Natural killer cell (primary cell): ENCODE results near the gene OLA1. TPM values are rescaled to one million over a fixed set of nuclear protein-coding genes. Genes with fewer than 3 reads are reported as not detected.
"Not testable (repeated sequence)": the region's sequence is repeated elsewhere in the genome, so short reads cannot be mapped to it uniquely, and the experiment has no call there.

ENCODE experiments used
- ATAC-seq, 3 donors: fragments of 150-1000 bp in 2 of 3; fragments of 200-7000 bp in 1 of 3; cut with Tn5 transposase; 1 replicate in 1 of 3; 2 replicates in 2 of 3; pipeline ENCODE4 v1.10.0; 2021; ENCODE audit warnings: mild to moderate bottlenecking in 2 of 3, moderate library complexity in 2 of 3
- DNase-seq, 2 donors: peaks; one replicate each; pipeline versions ENCODE4 v3.0.0 to v3.0.0-alpha.2; 2013 to 2021; ENCODE audit warnings: mixed read lengths in 1 of 2
- H3K27ac ChIP-seq: one replicate; pipeline ENCODE4 v1.5.1; 2013; ENCODE audit warnings: mild to moderate bottlenecking, low read length
- H3K27me3 ChIP-seq: one replicate; pipeline ENCODE4 v1.6.1; 2013; ENCODE audit warnings: low read length; ENCODE audit not compliant: control insufficient read depth, insufficient read depth
- H3K36me3 ChIP-seq: one replicate; pipeline ENCODE4 v1.6.1; 2013; ENCODE audit warnings: low read length; ENCODE audit not compliant: control insufficient read depth, insufficient read depth
- H3K4me1 ChIP-seq: one replicate; pipeline ENCODE4 v1.6.1; 2013; ENCODE audit warnings: low read length; ENCODE audit not compliant: control insufficient read depth, insufficient read depth
- H3K4me3 ChIP-seq: one replicate; pipeline ENCODE4 v1.5.1; 2013; ENCODE audit warnings: low read length
- H3K9me3 ChIP-seq: one replicate; pipeline ENCODE4 v1.6.1; 2013; ENCODE audit warnings: low read length; ENCODE audit not compliant: control insufficient read depth, insufficient read depth
- H3K27ac Mint-ChIP-seq, 2 donors: one replicate each; pipeline ENCODE4 v1.8.0; 2022; ENCODE audit warnings: mild to moderate bottlenecking in 2 of 2, mixed read lengths in 2 of 2, moderate library complexity in 1 of 2
- H3K27me3 Mint-ChIP-seq, 2 donors: one replicate each; pipeline ENCODE4 v1.8.0; 2022; ENCODE audit warnings: low read depth in 2 of 2, mixed read lengths in 2 of 2
- H3K36me3 Mint-ChIP-seq: one replicate; pipeline ENCODE4 v1.8.0; 2022; ENCODE audit warnings: mixed read lengths
- H3K4me1 Mint-ChIP-seq, 2 donors: one replicate each; pipeline ENCODE4 v1.8.0; 2022; ENCODE audit warnings: mixed read lengths in 2 of 2
- H3K4me3 Mint-ChIP-seq: one replicate; pipeline ENCODE4 v1.8.0; 2022; ENCODE audit warnings: mild to moderate bottlenecking, moderate library complexity, mixed read lengths
- H3K9me3 Mint-ChIP-seq, 2 donors: one replicate each; pipeline ENCODE4 v1.8.0; 2022; ENCODE audit warnings: mixed read lengths in 2 of 2
- WGBS: methylation state at CpG from one replicate; pipeline ENCODE4 v1.1.7; 2013; ENCODE audit warnings: missing lambda C conversion rate; ENCODE audit not compliant: insufficient coverage; 5-methylcytosine and 5-hydroxymethylcytosine counted together
- intact Hi-C: fragments of 100-400 bp; cut with micrococcal nuclease; formaldehyde crosslinking; loops from one replicate; pipeline ENCODE4 v1.14.2; 2022
- total RNA-seq, 4 donors: library from RNA; stranded (reverse); fragments of 120-200 nt in 1 of 4; gene quantifications; one replicate each; pipeline versions ENCODE4 v1.2.3 to v1.2.4, GENCODE V29; 2013 to 2022
- TF ChIP-seq, protein P1 (sequence below): fragments of 200-600 bp; IDR thresholded peaks from one replicate; pipeline ENCODE4 v1.8.0; 2022; ENCODE audit warnings: antibody characterized with exemption

OLA1 gene
- total RNA-seq, 3 donors from 2014 or later (not counting 1 experiment from before 2014, with no cell fraction given), result 42.3 to 45.9 (median 43.9) TPM

DNA sequence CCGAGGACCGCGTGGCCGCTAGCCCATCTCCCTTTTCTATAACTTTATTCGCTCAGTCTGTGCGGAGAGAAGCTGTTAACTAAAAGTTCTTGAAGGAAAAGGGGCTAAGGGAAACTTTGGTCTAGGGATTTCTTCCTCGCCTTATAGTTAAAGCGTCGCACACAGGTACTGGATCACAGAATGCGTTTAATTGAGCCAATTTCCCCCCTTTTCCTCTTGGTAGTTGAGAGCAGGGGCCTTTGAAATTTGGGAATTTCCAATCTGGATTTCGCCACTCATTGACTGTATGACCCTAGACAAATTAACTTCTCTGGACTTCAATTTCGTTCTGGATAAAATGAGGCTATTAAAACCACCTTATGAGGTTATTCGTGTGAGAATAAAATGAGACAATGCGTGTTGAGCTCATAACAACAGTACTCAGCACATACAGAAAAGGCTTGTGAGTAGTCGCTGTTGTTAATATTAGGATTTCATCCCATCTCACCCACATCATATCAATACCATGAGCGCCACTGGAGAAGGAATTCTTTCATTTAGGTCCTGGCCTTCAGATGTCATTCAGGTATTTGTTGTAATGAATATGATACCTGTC lies 763 bp upstream of the OLA1 start:
- no peak for ATAC-seq
- peak overlapping the region; percentile 82 for H3K4me3 Mint-ChIP-seq
- no peak for DNase-seq
- intact Hi-C loops, result loop anchor here (1.0 kb wide), 3 partner anchors 92 to 286 kb away; partner anchors contain the start of gene SCRN3
- no peaks in the 10 kb centered on the region for H3K9me3 Mint-ChIP-seq
- H3K27me3 ChIP-seq, result no peaks in the 10 kb centered on the region
- 85% methylated on average over 8 of the region's 16 CpGs for WGBS
- peak overlapping the region; percentile 34 to 91 for H3K27ac Mint-ChIP-seq
- no peaks in the 10 kb centered on the region for H3K36me3 Mint-ChIP-seq
- peak overlapping the region; percentile 70 for H3K27ac ChIP-seq
- no peaks in the 10 kb centered on the region for H3K36me3 ChIP-seq
- H3K9me3 ChIP-seq, result no peaks in the 10 kb centered on the region
- H3K4me1 Mint-ChIP-seq, result peaks cover 19 to 23% of the 10 kb centered on the region in 2 donors
- TF ChIP-seq, protein P1, sequence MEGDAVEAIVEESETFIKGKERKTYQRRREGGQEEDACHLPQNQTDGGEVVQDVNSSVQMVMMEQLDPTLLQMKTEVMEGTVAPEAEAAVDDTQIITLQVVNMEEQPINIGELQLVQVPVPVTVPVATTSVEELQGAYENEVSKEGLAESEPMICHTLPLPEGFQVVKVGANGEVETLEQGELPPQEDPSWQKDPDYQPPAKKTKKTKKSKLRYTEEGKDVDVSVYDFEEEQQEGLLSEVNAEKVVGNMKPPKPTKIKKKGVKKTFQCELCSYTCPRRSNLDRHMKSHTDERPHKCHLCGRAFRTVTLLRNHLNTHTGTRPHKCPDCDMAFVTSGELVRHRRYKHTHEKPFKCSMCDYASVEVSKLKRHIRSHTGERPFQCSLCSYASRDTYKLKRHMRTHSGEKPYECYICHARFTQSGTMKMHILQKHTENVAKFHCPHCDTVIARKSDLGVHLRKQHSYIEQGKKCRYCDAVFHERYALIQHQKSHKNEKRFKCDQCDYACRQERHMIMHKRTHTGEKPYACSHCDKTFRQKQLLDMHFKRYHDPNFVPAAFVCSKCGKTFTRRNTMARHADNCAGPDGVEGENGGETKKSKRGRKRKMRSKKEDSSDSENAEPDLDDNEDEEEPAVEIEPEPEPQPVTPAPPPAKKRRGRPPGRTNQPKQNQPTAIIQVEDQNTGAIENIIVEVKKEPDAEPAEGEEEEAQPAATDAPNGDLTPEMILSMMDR, result no peak
- H3K4me3 ChIP-seq, result peak overlapping the region; percentile 84
- peaks cover 2 to 6% of the 10 kb centered on the region in 2 donors for H3K27me3 Mint-ChIP-seq
- H3K4me1 ChIP-seq, result peaks cover 13% of the 10 kb centered on the region

DNA sequence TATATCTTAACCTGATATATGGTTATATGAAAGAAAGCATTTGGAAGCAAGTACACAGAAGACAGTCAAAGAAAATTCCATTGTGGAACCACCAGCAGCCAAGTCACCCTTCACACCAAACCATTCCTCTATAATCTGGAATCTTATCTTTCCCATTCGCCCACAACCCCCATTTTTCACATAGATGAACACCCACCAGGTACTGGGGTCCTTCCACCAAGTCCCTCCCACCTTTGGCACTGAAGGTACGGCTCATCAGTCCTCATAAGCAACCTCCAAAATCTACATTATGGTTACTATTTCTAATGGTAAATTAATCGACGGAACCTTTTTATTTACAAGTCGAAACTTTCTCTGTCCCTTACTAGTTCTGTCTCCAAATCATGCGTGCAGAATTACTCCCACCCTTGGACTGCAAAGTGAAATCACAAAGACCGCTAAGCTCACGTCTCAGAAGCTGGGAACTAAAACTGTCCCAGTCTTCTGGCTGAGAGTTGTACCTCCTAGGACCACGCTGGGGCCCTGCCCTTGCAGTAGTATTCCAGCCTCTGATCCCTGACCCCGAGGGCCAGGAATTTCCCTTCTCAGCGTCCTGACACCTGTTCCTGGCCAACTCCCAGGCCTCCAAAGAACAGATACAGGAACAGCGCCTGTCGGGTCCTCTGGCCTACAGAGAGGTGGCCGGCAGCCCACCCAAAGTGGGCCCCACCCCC lies 702 bp downstream of the OLA1 start:
- H3K4me1 Mint-ChIP-seq, result peaks cover 19 to 29% of the 10 kb centered on the region in 2 donors
- H3K9me3 Mint-ChIP-seq, result no peaks in the 10 kb centered on the region
- Histone ChIP-seq H3K4me1 (peaks cover 13% of the 10 kb centered on the region), H3K36me3 (no peaks in the 10 kb centered on the region), H3K9me3 (no peaks in the 10 kb centered on the region), H3K27me3 (no peaks in the 10 kb centered on the region), H3K27ac (peak overlapping the region; percentile 65), H3K4me3 (peak overlapping the region; percentile 87)
- intact Hi-C loops, result loop anchor here (1.0 kb wide), 3 partner anchors 94 to 284 kb away; partner anchors contain the start of gene SCRN3
- DNase-seq (peak in 1 of 2 donors; percentile 37), ATAC-seq (no peak)
- peak overlapping the region; percentile 78 to 91 for H3K27ac Mint-ChIP-seq
- no peaks in the 10 kb centered on the region for H3K36me3 Mint-ChIP-seq
- peaks cover 2 to 6% of the 10 kb centered on the region in 2 donors for H3K27me3 Mint-ChIP-seq
- WGBS, result 22% methylated on average over 14 of the region's 14 CpGs
- TF ChIP-seq, protein P1, result no peak
- H3K4me3 Mint-ChIP-seq, result peak overlapping the region; percentile 90

DNA sequence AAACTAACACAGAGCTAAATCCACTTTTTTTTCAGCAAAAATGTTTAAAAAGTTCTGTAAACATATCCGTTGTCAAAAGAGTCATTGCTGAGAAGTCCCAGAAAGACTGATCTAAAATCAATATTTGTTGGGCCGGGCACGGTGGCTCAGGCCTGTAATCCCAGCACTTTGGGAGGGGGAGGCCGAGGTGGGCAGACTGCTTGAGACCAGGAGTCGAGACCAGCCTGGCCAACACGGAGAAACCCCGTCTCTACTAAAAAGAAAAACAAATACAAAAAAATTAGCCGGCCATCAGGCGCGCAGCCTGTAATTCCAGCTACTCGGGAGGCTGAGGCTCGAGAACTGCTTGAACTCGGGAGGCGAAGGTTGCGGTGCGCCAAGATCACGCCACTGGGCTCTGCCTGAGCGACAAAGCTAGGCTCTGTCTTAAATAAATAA lies 1.4 kb downstream of the OLA1 start:
- WGBS, result 93% methylated on average over 16 of the region's 18 CpGs
- Histone ChIP-seq H3K27me3 (no peaks in the 10 kb centered on the region), H3K36me3 (no peaks in the 10 kb centered on the region), H3K4me3 (no peak overlapping the region), H3K9me3 (no peaks in the 10 kb centered on the region), H3K4me1 (peaks cover 13% of the 10 kb centered on the region), H3K27ac (no peak overlapping the region)
- H3K4me1 Mint-ChIP-seq, result peaks cover 19 to 29% of the 10 kb centered on the region in 2 donors
- ATAC-seq (no peak), DNase-seq (no peak)
- no peaks in the 10 kb centered on the region for H3K36me3 Mint-ChIP-seq
- intact Hi-C loops, result no loop called here
- H3K4me3 Mint-ChIP-seq, result no peak overlapping the region
- TF ChIP-seq, protein P1, result no peak
- peaks cover 2 to 6% of the 10 kb centered on the region in 2 donors for H3K27me3 Mint-ChIP-seq
- H3K9me3 Mint-ChIP-seq, result no peaks in the 10 kb centered on the region
- H3K27ac Mint-ChIP-seq, result peak overlapping the region in 1 of 2 donors; percentile 91

DNA sequence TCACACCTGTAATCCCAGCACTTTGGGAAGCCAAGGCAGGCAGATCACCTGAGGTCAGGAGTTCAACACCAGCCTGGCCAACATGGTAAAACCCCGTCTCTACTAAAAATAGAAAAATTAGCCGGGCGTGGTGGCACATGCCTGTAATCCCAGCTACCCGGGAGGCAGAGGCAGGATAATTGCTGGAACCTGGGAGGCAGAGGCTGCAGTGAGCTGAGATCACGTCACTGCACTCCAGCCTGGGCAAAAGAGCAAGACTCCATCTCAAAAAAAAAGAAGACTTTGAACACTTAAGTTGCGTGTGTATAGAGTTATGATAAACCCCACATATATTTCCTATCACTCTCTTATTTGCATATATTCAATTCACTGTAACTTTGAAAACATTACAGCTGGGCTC lies 2.7 kb downstream of the OLA1 start:
- peaks cover 19 to 29% of the 10 kb centered on the region in 2 donors for H3K4me1 Mint-ChIP-seq
- H3K27me3 Mint-ChIP-seq, H3K36me3 Mint-ChIP-seq, H3K27ac ChIP-seq, H3K9me3 ChIP-seq, H3K36me3 ChIP-seq, ATAC-seq, H3K27ac Mint-ChIP-seq, intact Hi-C loops, H3K4me3 Mint-ChIP-seq, DNase-seq, H3K27me3 ChIP-seq, H3K9me3 Mint-ChIP-seq, H3K4me3 ChIP-seq: not testable (repeated sequence)
- peaks cover 13% of the 10 kb centered on the region for H3K4me1 ChIP-seq
- WGBS, result 96% methylated on average over 5 of the region's 6 CpGs
